Breast epithelium (tissue), 3 donors: ENCODE data around the gene SIRT3.

Experiments used
- POLR2A ChIP-seq: fragments of 450-650 bp; IDR thresholded peaks from one replicate; pipeline ENCODE4 v1.6.1; 2016; ENCODE audit warnings: antibody characterized with exemption, mild to moderate bottlenecking, moderate library complexity
- TF ChIP-seq, protein P1 (sequence below), 3 donors: fragments of 450-650 bp; IDR thresholded peaks; one replicate each; pipeline ENCODE4 v1.5.1; 2016 to 2017; ENCODE audit warnings: antibody characterized with exemption in 3 of 3, mild to moderate bottlenecking in 3 of 3, moderate library complexity in 3 of 3

DNA sequence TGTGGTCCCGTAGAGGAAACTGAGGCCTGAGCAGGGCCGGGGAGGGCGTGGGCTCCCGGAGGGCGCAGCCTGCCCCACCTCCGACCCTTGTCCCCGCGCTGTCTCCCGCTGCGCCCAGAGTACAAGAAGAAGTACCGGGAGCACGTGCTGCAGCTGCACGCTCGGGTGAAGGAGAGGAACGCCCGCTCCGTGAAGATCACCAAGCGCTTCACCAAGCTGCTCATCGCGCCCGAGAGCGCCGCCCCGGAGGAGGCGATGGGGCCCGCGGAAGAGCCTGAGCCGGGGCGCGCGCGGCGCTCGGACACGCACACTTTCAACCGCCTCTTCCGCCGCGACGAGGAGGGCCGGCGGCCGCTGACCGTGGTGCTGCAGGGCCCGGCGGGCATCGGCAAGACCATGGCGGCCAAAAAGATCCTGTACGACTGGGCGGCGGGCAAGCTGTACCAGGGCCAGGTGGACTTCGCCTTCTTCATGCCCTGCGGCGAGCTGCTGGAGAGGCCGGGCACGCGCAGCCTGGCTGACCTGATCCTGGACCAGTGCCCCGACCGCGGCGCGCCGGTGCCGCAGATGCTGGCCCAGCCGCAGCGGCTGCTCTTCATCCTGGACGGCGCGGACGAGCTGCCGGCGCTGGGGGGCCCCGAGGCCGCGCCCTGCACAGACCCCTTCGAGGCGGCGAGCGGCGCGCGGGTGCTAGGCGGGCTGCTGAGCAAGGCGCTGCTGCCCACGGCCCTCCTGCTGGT lies 44.0 kb upstream of the SIRT3 start:
- TF ChIP-seq, protein P1, sequence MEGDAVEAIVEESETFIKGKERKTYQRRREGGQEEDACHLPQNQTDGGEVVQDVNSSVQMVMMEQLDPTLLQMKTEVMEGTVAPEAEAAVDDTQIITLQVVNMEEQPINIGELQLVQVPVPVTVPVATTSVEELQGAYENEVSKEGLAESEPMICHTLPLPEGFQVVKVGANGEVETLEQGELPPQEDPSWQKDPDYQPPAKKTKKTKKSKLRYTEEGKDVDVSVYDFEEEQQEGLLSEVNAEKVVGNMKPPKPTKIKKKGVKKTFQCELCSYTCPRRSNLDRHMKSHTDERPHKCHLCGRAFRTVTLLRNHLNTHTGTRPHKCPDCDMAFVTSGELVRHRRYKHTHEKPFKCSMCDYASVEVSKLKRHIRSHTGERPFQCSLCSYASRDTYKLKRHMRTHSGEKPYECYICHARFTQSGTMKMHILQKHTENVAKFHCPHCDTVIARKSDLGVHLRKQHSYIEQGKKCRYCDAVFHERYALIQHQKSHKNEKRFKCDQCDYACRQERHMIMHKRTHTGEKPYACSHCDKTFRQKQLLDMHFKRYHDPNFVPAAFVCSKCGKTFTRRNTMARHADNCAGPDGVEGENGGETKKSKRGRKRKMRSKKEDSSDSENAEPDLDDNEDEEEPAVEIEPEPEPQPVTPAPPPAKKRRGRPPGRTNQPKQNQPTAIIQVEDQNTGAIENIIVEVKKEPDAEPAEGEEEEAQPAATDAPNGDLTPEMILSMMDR (IDR thresholded peaks at IDR 0.05): no peak
- no peak for TF ChIP-seq POLR2A
